ENCODE data around the gene AP1M1.

DNA sequence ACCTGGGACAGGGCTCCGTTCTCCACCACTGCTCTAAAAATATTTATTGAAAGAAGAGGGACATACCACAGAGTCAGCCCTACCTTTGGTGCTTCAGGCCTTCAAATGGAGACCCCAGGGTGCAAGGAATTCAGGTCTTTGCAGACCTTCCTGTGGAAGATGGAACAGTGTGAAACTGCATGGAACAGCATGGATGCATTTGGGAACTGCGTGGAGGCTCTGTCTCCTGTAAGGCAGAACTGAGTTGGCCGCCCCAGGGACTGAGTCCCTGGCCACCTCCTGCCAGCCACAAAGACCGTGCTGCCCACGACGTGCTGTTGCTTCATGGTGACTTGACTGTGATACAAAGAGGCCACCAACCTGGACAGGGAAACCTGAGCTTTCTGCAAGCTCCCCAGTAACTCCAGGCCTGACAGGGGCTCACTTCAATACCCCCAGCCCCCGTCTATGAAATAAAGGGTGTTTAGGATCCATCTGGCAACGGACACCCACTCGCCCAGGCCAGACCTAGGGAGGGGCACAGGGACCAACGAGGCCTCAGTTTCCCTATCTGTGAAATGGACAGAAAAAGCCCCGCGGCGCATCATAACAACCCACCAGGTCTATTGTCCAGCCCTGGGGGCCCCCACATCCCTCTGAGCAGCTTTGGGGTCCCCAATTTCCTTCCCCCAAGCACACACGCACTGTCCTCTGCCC lies 68.3 kb downstream of the AP1M1 start:
- TF ChIP-seq, protein P1, sequence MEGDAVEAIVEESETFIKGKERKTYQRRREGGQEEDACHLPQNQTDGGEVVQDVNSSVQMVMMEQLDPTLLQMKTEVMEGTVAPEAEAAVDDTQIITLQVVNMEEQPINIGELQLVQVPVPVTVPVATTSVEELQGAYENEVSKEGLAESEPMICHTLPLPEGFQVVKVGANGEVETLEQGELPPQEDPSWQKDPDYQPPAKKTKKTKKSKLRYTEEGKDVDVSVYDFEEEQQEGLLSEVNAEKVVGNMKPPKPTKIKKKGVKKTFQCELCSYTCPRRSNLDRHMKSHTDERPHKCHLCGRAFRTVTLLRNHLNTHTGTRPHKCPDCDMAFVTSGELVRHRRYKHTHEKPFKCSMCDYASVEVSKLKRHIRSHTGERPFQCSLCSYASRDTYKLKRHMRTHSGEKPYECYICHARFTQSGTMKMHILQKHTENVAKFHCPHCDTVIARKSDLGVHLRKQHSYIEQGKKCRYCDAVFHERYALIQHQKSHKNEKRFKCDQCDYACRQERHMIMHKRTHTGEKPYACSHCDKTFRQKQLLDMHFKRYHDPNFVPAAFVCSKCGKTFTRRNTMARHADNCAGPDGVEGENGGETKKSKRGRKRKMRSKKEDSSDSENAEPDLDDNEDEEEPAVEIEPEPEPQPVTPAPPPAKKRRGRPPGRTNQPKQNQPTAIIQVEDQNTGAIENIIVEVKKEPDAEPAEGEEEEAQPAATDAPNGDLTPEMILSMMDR (IDR thresholded peaks at IDR 0.05) = no peak
- TF ChIP-seq POLR2A (IDR thresholded peaks at IDR 0.05) = no peak

Measured in heart left ventricle (tissue), 13 donors.